ENCODE results near the gene C14orf180. TPM values are rescaled to one million over a fixed set of nuclear protein-coding genes. Genes with fewer than 3 reads are reported as not detected.
"Not testable (repeated sequence)": the region's sequence is repeated elsewhere in the genome, so short reads cannot be mapped to it uniquely, and the experiment has no call there.

The C14orf180 gene
- total and polyA plus RNA-seq, 2 donors = 0.42 to 1.2 TPM

DNA sequence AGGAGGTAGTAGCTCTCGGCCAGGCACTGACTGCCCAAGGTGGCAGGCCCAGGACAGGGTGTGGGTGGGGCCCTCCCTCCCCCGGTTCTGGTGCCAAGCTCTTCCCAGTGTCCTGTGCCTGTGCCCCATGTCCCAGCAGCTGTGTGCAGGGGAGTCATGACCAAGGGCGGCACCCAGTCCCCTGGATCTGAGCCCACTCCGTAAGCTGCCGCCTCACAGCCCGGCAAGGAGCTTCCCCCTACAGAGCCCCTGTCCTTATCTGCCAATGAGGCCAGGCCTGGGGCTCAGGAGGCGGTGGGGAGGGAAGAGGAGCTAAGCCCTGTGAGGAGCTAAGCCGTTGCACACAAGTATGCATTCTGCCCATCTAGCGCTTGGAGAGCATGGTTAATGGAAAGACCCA is 5.6 kb upstream of the C14orf180 start:
- no peak for DNase-seq (ENCODE audit: extremely low spot score)
- WGBS = 48% methylated on average over 9 of the region's 9 CpGs
- Histone ChIP-seq H3K4me1 (ENCODE audit: insufficient read depth) (no peaks in the 10 kb centered on the region), H3K4me3 (ENCODE audit: low read depth, low read length) (no peak overlapping the region), H3K36me3 (ENCODE audit: insufficient read depth) (no peaks in the 10 kb centered on the region), H3K27ac (ENCODE audit: low read depth) (no peak overlapping the region)

DNA sequence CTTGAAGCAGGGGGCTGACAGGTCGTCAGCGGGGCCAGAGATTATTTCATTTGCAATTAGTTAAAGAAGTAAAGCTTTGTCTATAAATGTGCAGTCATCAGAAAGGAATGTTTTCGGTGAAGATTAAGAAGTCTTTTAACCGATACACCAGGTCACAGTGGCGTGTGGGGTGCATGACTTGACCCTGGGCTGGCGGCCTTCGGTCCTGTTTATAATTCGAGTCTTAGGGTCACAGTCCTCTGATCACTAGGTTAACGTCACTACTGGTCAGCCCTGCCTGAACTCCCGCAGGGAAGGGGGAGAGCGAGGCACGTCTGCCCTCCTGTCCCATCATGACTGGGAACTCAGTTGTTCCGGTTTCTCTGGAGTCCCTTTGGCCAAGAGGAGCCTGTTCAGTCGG is 5.0 kb upstream of the C14orf180 start:
- no peak overlapping the region for H3K27ac ChIP-seq (ENCODE audit: low read depth)
- no peak for DNase-seq (ENCODE audit: extremely low spot score)
- WGBS = 72% methylated on average over 14 of the region's 14 CpGs
- H3K36me3 ChIP-seq (ENCODE audit: insufficient read depth) = no peaks in the 10 kb centered on the region
- H3K4me1 ChIP-seq (ENCODE audit: insufficient read depth) = no peaks in the 10 kb centered on the region
- no peak overlapping the region for H3K4me3 ChIP-seq (ENCODE audit: low read depth, low read length)

- no peak for DNase-seq (ENCODE audit: extremely low spot score)
- Histone ChIP-seq H3K4me1 (ENCODE audit: insufficient read depth) (no peaks in the 10 kb centered on the region), H3K4me3 (ENCODE audit: low read depth, low read length) (no peak overlapping the region), H3K27ac (ENCODE audit: low read depth) (no peak overlapping the region), H3K36me3 (ENCODE audit: insufficient read depth) (no peaks in the 10 kb centered on the region)
- WGBS = 82% methylated on average over 31 of the region's 31 CpGs
Observed at GRCh38 chr14:104574978-104575583, 4.5 kb upstream of the C14orf180 start.

DNA sequence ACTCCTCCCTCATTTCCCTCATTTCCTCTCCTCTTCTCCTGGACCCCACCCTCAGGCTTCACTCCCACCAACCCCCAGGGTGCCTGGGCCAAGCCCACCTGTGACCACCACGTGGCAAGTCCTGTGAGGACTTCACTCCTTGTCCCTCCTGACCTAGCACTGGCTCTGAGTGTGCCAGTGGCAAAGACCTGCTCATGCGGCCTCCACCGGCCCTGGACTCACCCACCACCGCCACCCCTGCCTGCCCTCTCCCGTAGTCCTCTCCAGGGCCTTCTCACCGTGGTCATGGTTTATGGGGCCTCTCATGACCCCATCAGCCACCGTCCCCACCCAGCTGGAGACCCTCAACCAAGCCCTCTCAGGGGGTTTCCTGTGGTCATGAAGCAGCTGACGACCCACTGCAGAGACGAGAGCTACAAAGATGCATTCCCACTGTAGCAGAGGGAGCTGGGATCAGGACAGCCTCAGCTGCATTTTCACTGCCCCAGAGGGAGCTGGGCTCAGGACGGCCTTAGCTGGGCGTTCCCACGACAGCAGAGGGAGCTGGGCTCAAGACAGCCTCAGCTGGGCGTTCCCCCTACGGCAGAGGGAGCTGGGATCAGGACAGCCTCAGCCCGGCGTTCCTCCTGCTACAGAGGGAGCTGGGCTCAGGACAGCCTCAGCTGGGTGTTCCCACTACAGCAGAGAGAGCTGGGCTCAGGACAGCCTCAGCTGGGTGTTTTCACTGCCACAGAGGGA is 3.2 kb upstream of the C14orf180 start:
- Histone ChIP-seq H3K4me3 (ENCODE audit: low read depth, low read length) (no peak overlapping the region), H3K27ac (ENCODE audit: low read depth) (no peak overlapping the region), H3K4me1 (ENCODE audit: insufficient read depth) (no peaks in the 10 kb centered on the region), H3K36me3 (ENCODE audit: insufficient read depth) (no peaks in the 10 kb centered on the region)
- DNase-seq (ENCODE audit: extremely low spot score) = no peak
- WGBS = 58% methylated on average over 16 of the region's 16 CpGs

DNA sequence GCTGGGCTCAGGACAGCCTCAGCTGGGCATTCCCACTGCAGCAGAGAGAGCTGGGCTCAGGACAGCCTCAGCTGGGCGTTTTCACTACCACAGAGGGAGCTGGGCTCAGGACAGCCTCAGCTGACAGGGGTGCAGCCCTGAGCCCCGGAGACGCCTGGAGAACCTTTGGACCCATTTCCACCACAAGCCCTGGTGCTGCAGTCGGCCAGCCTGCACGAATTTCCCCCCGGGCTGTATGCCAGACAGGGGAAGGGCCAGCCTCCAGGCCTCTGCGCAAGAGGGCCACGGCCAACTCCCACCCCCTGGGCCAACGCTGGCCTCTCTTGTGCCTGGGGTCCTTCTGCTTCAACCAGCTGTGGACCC is 2.6 kb upstream of the C14orf180 start:
- H3K36me3 ChIP-seq (ENCODE audit: insufficient read depth) = no peaks in the 10 kb centered on the region
- H3K4me3 ChIP-seq (ENCODE audit: low read depth, low read length) = no peak overlapping the region
- H3K4me1 ChIP-seq (ENCODE audit: insufficient read depth) = no peaks in the 10 kb centered on the region
- 43% methylated on average over 9 of the region's 9 CpGs for WGBS
- DNase-seq (ENCODE audit: extremely low spot score) = no peak
- no peak overlapping the region for H3K27ac ChIP-seq (ENCODE audit: low read depth)

DNA sequence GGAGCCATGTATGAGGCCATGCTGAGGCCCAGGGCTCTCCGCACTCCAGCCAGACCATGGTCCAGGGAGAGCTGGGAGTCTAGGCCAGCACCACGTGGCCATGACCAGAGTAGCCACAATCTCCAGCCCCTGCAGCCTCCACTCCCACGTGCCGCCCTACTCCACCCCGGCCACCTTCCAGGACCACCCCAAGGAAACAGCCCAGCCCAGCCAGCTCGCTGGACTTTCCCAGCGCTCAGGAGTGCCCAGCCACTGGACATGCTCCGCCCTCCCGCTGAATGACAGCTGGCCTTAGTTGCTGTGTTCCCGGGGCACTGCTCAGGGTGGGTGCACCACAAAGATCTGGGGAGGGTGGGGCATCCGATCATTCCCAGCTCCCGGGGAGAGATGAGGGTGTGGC is 2.1 kb upstream of the C14orf180 start:
- Histone ChIP-seq H3K36me3 (ENCODE audit: insufficient read depth) (no peaks in the 10 kb centered on the region), H3K27ac (ENCODE audit: low read depth) (no peak overlapping the region), H3K4me3 (ENCODE audit: low read depth, low read length) (no peak overlapping the region), H3K4me1 (ENCODE audit: insufficient read depth) (no peaks in the 10 kb centered on the region)
- WGBS = 72% methylated on average over 12 of the region's 12 CpGs
- DNase-seq (ENCODE audit: extremely low spot score) = no peak

DNA sequence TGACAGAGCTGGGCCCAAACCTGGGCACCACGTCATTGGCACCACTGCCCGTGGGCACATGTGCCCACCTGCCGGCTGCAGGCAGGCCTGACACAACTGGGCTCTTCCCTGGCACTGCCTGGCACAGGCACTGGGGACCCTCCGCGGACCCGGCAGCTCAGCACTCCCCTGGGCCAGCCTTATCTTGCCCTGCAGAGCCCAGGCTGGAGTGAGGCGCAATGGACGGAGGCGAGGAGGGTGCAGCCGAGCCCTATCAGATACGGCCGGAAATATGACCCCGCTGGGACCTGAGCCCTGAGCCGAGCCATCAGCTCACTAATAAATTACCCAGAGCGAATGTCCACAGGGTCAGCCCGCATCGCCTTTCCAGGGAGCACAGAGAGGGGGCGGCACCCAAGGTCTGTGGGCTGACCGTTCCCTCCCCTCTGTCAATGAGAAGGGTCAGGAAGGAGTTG is 1.7 kb upstream of the C14orf180 start:
- Histone ChIP-seq H3K4me1 (ENCODE audit: insufficient read depth) (no peaks in the 10 kb centered on the region), H3K4me3 (ENCODE audit: low read depth, low read length) (no peak overlapping the region), H3K27ac (ENCODE audit: low read depth) (no peak overlapping the region), H3K36me3 (ENCODE audit: insufficient read depth) (no peaks in the 10 kb centered on the region)
- WGBS = 69% methylated on average over 19 of the region's 19 CpGs
- no peak for DNase-seq (ENCODE audit: extremely low spot score)

DNA sequence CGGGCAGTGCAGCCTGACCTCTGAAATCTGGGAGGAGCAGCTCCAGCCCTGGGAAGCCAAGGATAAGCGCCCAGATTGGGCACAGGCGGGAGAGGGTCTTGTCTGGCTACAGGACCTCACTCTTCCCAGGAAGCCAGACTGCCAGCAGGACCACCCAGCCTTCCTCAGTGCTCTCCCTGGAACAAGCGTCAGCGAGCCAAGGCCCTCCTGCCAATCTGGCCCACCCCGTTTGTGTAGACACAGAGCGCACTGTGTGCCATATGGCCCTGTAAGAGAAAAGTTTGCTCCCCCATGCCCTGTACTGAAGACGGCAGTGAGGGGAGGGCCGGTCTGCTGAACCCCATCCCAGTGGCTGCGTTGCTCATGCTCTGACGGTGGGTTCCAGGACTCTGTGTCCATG is 1.2 kb upstream of the C14orf180 start:
- no peaks in the 10 kb centered on the region for H3K4me1 ChIP-seq (ENCODE audit: insufficient read depth)
- H3K27ac ChIP-seq (ENCODE audit: low read depth) = no peak overlapping the region
- no peaks in the 10 kb centered on the region for H3K36me3 ChIP-seq (ENCODE audit: insufficient read depth)
- H3K4me3 ChIP-seq (ENCODE audit: low read depth, low read length) = no peak overlapping the region
- DNase-seq (ENCODE audit: extremely low spot score) = no peak
- 79% methylated on average over 11 of the region's 11 CpGs for WGBS

DNA sequence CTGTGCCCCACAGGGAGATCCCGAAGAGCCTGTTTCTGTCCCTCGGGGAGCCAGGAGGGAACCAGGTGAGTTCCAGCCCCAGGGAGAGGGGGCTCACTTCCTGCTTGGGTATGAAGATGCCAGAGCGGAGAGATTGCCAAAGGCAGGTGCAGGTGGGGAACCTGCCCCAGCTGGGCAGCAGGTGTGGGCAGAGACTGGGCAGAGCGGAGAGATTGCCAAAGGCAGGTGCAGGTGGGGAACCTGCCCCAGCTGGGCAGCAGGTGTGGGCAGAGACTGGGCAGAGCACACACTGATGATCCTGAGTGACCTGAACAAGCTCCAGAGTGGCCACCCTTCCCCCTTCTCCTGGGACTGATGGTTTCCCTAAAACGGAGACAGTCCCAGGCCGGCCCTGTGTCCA is 375 bp downstream of the C14orf180 start:
- H3K4me3 ChIP-seq (ENCODE audit: low read depth, low read length); H3K27ac ChIP-seq (ENCODE audit: low read depth); H3K4me1 ChIP-seq (ENCODE audit: insufficient read depth); DNase-seq (ENCODE audit: extremely low spot score); H3K36me3 ChIP-seq (ENCODE audit: insufficient read depth): not testable (repeated sequence)
- 84% methylated on average over 6 of the region's 6 CpGs for WGBS

DNA sequence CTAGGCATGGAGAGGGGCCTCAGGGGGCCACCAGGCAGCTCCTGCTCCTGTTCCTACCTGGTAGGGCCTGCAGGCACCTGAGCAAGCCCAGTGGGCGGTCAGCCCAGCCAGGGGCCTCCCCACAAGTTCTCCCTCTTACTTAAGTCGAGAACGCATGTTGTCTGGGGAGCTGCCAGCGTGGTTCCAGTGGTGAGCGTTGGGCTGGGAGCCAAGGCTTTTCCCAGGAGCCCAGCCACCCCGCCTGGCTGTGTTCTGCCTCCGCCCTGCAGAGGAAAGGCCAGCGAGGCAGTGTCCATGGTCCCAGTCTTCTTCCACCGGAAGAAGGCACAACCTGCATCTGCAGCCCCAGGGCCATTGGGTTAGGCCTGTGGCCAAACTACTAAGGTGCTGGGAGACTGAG is 1.4 kb downstream of the C14orf180 start:
- Histone ChIP-seq H3K27ac (ENCODE audit: low read depth) (no peak overlapping the region), H3K4me3 (ENCODE audit: low read depth, low read length) (no peak overlapping the region), H3K36me3 (ENCODE audit: insufficient read depth) (no peaks in the 10 kb centered on the region), H3K4me1 (ENCODE audit: insufficient read depth) (no peaks in the 10 kb centered on the region)
- 46% methylated on average over 9 of the region's 9 CpGs for WGBS
- no peak for DNase-seq (ENCODE audit: extremely low spot score)

DNA sequence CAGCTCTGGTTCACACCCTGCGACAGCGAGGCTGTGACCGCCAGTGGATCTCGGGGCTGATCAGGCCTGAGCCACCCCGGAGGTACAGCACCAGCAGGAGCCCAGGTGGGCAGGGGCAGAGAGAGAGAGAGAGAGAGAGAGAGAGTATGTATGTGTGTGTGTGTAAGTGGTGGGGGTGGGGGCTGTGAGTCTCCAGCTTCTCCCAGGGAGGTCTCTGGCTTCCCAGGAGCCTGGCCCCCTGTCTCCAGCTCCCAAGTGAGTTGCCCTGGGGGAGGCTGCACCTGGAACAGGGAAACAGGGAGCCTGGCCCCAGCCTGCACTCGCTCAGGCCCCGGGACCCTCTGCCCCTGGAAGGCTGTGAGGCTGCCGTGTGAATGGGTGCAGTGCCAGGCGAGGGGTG is 2.0 kb downstream of the C14orf180 start:
- no peak overlapping the region for H3K27ac ChIP-seq (ENCODE audit: low read depth)
- WGBS = 72% methylated on average over 9 of the region's 9 CpGs
- DNase-seq (ENCODE audit: extremely low spot score) = no peak
- no peak overlapping the region for H3K4me3 ChIP-seq (ENCODE audit: low read depth, low read length)
- no peaks in the 10 kb centered on the region for H3K4me1 ChIP-seq (ENCODE audit: insufficient read depth)
- no peaks in the 10 kb centered on the region for H3K36me3 ChIP-seq (ENCODE audit: insufficient read depth)

GRCh38 chr14:104582005-104582404 is 2.4 kb downstream of the C14orf180 start:
- no peak overlapping the region for H3K27ac ChIP-seq (ENCODE audit: low read depth)
- no peaks in the 10 kb centered on the region for H3K36me3 ChIP-seq (ENCODE audit: insufficient read depth)
- no peak overlapping the region for H3K4me3 ChIP-seq (ENCODE audit: low read depth, low read length)
- WGBS = 60% methylated on average over 20 of the region's 20 CpGs
- H3K4me1 ChIP-seq (ENCODE audit: insufficient read depth) = no peaks in the 10 kb centered on the region
- DNase-seq (ENCODE audit: extremely low spot score) = no peak

DNA sequence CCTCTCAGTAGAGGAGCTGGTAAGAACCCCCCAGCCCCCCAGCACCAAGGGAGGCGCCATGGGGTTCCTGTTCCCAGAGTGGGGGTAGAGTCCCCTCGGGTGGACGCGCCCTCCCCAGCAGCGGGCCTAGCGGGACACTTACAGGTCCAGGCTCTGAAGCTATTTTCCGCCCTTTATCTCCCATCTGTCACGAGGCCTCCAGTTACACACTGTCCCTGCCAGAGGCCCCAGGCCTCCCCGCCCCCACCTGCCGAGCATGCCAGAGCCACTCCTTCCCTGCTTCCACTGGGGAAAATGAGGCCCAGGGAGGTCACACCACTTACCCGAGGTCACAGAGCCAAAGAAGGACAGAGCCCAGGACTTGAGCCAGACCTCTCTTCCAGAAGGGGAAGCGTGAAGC is 3.1 kb downstream of the C14orf180 start:
- Histone ChIP-seq H3K4me3 (ENCODE audit: low read depth, low read length) (no peak overlapping the region), H3K36me3 (ENCODE audit: insufficient read depth) (no peaks in the 10 kb centered on the region), H3K27ac (ENCODE audit: low read depth) (no peak overlapping the region), H3K4me1 (ENCODE audit: insufficient read depth) (no peaks in the 10 kb centered on the region)
- WGBS = 24% methylated on average over 12 of the region's 12 CpGs
- no peak for DNase-seq (ENCODE audit: extremely low spot score)

GRCh38 chr14:104583424-104584306 is 4.1 kb downstream of the C14orf180 start:
- WGBS = 79% methylated on average over 27 of the region's 27 CpGs
- Histone ChIP-seq H3K4me3 (ENCODE audit: low read depth, low read length) (no peak overlapping the region), H3K4me1 (ENCODE audit: insufficient read depth) (no peaks in the 10 kb centered on the region), H3K36me3 (ENCODE audit: insufficient read depth) (no peaks in the 10 kb centered on the region), H3K27ac (ENCODE audit: low read depth) (no peak overlapping the region)
- DNase-seq (ENCODE audit: extremely low spot score) = no peak

Data from urinary bladder (tissue), 4 donors.